ENCODE measurements around the gene RPA3.

GRCh38 chr7:7718492-7718891 is at the start of gene RPA3:
- TF ChIP-seq POLR2A (IDR thresholded peaks at IDR 0.05; ENCODE audit: low read length) = no peak
- no peak for TF ChIP-seq GATA1 (IDR thresholded peaks at IDR 0.05; ENCODE audit: low read depth, low read length)
